ENCODE data around the gene H2BW1. TPM values are rescaled to one million over a fixed set of nuclear protein-coding genes. Genes with fewer than 3 reads are reported as not detected.
"Not testable (repeated sequence)": the region's sequence is repeated elsewhere in the genome, so short reads cannot be mapped to it uniquely, and the experiment has no call there.

H2BW1 gene
- total and polyA plus RNA-seq, 4 experiments from 2014 or later: not detected

DNA sequence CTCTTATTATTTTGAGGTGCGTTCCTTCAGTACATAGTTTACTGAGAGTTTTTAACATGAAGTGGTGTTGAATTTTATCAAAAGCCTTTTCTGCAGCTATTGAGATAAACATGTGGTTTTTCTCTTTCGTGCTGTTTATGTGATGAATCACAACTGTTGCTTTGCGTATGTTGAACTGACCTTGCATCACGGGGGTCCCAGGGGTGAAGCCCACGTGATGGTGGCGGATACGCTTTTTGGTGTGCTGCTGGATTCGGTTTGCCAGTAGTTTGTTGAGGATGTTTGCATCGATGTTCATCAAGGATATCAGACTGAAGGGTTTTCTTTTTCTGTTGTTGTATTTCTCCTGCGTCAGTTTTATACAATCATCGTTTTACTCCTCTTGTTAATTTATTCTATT is 4.6 kb upstream of the H2BW1 start:
- H3K27me3 ChIP-seq (ENCODE audit: insufficient read depth, low read length): no peaks in the 10 kb centered on the region
- no peaks in the 10 kb centered on the region for H3K9me3 Mint-ChIP-seq
- no peak overlapping the region for H3K27ac ChIP-seq (ENCODE audit: low read depth, low read length)
- ChIA-PET POLR2A (ENCODE audit: partially characterized antibody) (no interaction called here), CTCF (ENCODE audit: partially characterized antibody) (no interaction called here)
- H3K36me3 Mint-ChIP-seq: no peaks in the 10 kb centered on the region
- H3K27ac Mint-ChIP-seq: no peak overlapping the region
- no peaks in the 10 kb centered on the region for H3K36me3 ChIP-seq (ENCODE audit: insufficient read depth, low read length)
- no peak for DNase-seq
- peaks cover 0 to 3% of the 10 kb centered on the region in 2 donors for H3K27me3 Mint-ChIP-seq
- H3K4me3 Mint-ChIP-seq: no peak overlapping the region
- H3K4me3 ChIP-seq (ENCODE audit: low read length in 2 of 2): no peak overlapping the region
- intact Hi-C loops (cut with micrococcal nuclease): no loop called here
- H3K4me1 ChIP-seq (ENCODE audit: insufficient read depth, low read length): no peaks in the 10 kb centered on the region
- H3K9me3 ChIP-seq (ENCODE audit: control insufficient read depth in 1 of 2, low read length in 2 of 2): no peaks in the 10 kb centered on the region
- H3K4me1 Mint-ChIP-seq: no peaks in the 10 kb centered on the region

DNA sequence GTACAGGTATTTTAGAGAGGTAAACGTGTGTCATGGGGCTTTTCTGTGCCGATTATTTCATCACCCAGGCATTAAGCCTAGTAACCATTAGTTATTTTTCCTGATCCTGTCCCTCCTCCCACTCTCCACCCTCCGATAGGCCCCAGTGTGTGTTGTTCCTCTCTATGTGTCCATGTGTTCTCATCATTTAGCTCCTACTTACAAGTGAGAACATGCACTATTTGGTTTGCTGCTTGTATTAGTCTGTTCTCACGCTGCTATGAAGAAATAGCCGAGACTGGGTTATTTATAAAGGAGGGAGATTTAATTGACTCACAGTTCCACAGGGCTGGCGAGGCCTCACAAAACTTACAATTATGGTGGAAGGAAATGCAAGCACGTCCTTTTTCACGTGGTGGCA is 2.1 kb upstream of the H2BW1 start:
- H3K27ac Mint-ChIP-seq; CTCF ChIA-PET (ENCODE audit: partially characterized antibody); POLR2A ChIA-PET (ENCODE audit: partially characterized antibody); DNase-seq; H3K27me3 Mint-ChIP-seq; H3K9me3 ChIP-seq (ENCODE audit: control insufficient read depth in 1 of 2, low read length in 2 of 2); H3K4me1 Mint-ChIP-seq; H3K36me3 ChIP-seq (ENCODE audit: insufficient read depth, low read length); H3K27me3 ChIP-seq (ENCODE audit: insufficient read depth, low read length); H3K27ac ChIP-seq (ENCODE audit: low read depth, low read length); H3K4me1 ChIP-seq (ENCODE audit: insufficient read depth, low read length); intact Hi-C loops (cut with micrococcal nuclease); H3K36me3 Mint-ChIP-seq; H3K4me3 ChIP-seq (ENCODE audit: low read length in 2 of 2); H3K4me3 Mint-ChIP-seq; H3K9me3 Mint-ChIP-seq: not testable (repeated sequence)

DNA sequence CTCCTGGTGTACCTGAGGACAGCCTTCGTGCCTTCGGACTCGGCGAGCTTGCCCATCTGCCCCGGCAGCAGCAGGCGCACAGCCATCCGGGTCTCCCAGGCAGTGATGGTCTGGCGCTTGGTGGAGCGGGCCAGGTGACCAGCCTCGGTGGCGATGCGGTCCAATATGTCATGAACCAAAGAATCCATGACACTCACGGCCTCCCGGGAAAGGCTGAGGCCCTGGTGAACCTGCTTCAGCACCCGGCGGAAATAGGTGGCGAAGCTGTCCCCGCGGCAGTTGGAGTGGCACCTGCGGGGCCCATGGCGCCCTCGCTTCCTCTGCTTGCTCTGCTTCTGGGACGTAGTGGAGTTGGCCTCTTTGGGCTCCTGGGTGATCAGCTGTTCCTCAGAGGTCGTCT is 350 bp downstream of the H2BW1 start:
- CTCF ChIA-PET (ENCODE audit: partially characterized antibody): no interaction called here
- H3K27ac Mint-ChIP-seq: no peak overlapping the region
- DNase-seq: no peak

DNA sequence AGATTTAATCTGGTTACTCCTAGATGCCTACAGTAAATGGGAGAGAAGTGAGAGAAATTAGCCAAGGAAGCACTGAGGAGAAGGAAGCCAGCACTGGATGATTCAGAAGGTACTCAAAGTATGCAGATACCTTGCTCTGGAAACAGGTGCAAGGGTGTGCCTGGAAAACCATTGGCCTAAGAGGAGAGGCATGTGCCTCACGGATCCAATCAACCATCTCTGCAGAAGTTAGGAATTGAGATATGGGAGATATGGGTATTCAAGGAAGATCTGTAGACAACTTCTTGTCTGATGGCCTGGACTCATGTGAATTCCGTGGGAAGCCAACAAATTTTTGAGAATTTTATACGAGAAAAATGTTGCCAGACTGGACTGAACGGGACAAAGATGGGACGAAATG is 4.7 kb downstream of the H2BW1 start:
- H3K27me3 Mint-ChIP-seq: peaks cover 0 to 9% of the 10 kb centered on the region in 2 donors
- Histone ChIP-seq H3K27ac (ENCODE audit: low read depth, low read length) (no peak overlapping the region), H3K4me1 (ENCODE audit: insufficient read depth, low read length) (no peaks in the 10 kb centered on the region), H3K4me3 (ENCODE audit: low read length in 2 of 2) (no peak overlapping the region), H3K27me3 (ENCODE audit: insufficient read depth, low read length) (no peaks in the 10 kb centered on the region), H3K36me3 (ENCODE audit: insufficient read depth, low read length) (no peaks in the 10 kb centered on the region), H3K9me3 (ENCODE audit: control insufficient read depth in 1 of 2, low read length in 2 of 2) (no peaks in the 10 kb centered on the region)
- H3K27ac Mint-ChIP-seq: no peak overlapping the region
- H3K4me1 Mint-ChIP-seq: no peaks in the 10 kb centered on the region
- ChIA-PET POLR2A (ENCODE audit: partially characterized antibody) (no interaction called here), CTCF (ENCODE audit: partially characterized antibody) (no interaction called here)
- intact Hi-C loops (cut with micrococcal nuclease): no loop called here
- no peaks in the 10 kb centered on the region for H3K36me3 Mint-ChIP-seq
- H3K9me3 Mint-ChIP-seq: no peaks in the 10 kb centered on the region
- H3K4me3 Mint-ChIP-seq: no peak overlapping the region
- no peak for DNase-seq

More for the DNA sequence above, 350 bp downstream of the H2BW1 start:
- Histone ChIP-seq H3K27me3 (ENCODE audit: insufficient read depth, low read length) (no peaks in the 10 kb centered on the region), H3K4me3 (ENCODE audit: low read length in 2 of 2) (no peak overlapping the region), H3K4me1 (ENCODE audit: insufficient read depth, low read length) (no peaks in the 10 kb centered on the region), H3K9me3 (ENCODE audit: control insufficient read depth in 1 of 2, low read length in 2 of 2) (no peaks in the 10 kb centered on the region), H3K27ac (ENCODE audit: low read depth, low read length) (no peak overlapping the region), H3K36me3 (ENCODE audit: insufficient read depth, low read length) (no peaks in the 10 kb centered on the region)
- POLR2A ChIA-PET (ENCODE audit: partially characterized antibody): no interaction called here
- no peaks in the 10 kb centered on the region for H3K4me1 Mint-ChIP-seq
- no peak overlapping the region for H3K4me3 Mint-ChIP-seq
- no peaks in the 10 kb centered on the region for H3K36me3 Mint-ChIP-seq
- intact Hi-C loops (cut with micrococcal nuclease): no loop called here
- no peaks in the 10 kb centered on the region for H3K9me3 Mint-ChIP-seq
- H3K27me3 Mint-ChIP-seq: peaks cover 0 to 5% of the 10 kb centered on the region in 2 donors

DNA sequence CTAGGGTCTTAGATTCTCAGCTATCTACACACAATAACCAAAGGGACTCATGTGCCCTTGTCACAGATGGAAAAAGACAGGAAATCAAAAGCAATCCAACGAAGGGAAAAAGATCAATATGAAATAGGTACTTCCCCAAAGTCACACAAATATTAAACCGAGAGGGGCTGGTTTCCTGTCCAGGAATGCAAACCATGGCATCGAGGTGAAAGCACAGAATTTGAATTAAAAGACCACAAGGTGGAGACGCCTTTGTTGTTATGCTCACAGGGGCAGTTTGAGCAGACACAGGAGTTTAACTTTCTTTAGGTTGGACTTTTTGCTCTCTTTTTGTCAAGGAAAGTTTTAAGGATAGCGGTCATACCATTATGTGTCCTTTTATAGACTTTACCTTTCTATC is 14.3 kb downstream of the H2BW1 start:
- Histone ChIP-seq H3K4me1 (ENCODE audit: insufficient read depth, low read length) (no peaks in the 10 kb centered on the region), H3K36me3 (ENCODE audit: insufficient read depth, low read length) (no peaks in the 10 kb centered on the region), H3K9me3 (ENCODE audit: control insufficient read depth in 1 of 2, low read length in 2 of 2) (no peaks in the 10 kb centered on the region), H3K27me3 (ENCODE audit: insufficient read depth, low read length) (no peaks in the 10 kb centered on the region), H3K27ac (ENCODE audit: low read depth, low read length) (no peak overlapping the region), H3K4me3 (ENCODE audit: low read length in 2 of 2) (no peak overlapping the region)
- Mint-ChIP-seq H3K27me3 (peaks cover 0 to 5% of the 10 kb centered on the region in 2 donors), H3K9me3 (peaks cover 0 to 2% (median 0%) of the 10 kb centered on the region in 8 donors), H3K36me3 (no peaks in the 10 kb centered on the region), H3K4me1 (no peaks in the 10 kb centered on the region), H3K4me3 (no peak overlapping the region), H3K27ac (no peak overlapping the region)
- no peak for DNase-seq
- ChIA-PET CTCF (ENCODE audit: partially characterized antibody) (no interaction called here), POLR2A (ENCODE audit: partially characterized antibody) (no interaction called here)
- intact Hi-C loops (cut with micrococcal nuclease): no loop called here

DNA sequence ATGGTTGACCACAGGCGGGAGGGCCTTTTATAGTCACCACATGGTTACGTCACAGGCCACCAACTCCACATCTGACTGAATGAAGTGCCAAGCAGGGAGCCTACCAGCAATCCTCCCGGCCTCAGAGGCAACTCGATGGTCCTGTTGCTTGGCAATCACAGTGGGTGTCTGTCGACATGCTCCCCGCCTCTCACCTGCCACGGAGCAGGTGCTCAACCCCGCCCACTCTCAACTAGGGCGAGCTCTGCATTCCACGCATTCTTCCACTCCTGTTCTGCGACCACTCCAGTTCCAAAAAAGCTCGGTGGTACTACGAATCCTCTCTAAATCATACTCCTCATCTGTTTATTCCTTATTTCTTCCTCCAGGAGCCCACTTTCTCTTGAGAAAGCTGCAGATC is 30.0 kb downstream of the H2BW1 start:
- H3K36me3 ChIP-seq (ENCODE audit: insufficient read depth, low read length); POLR2A ChIA-PET (ENCODE audit: partially characterized antibody); H3K36me3 Mint-ChIP-seq; intact Hi-C loops (cut with micrococcal nuclease); H3K4me1 ChIP-seq (ENCODE audit: insufficient read depth, low read length); H3K4me3 Mint-ChIP-seq; H3K4me3 ChIP-seq (ENCODE audit: low read length in 2 of 2); H3K27me3 Mint-ChIP-seq; H3K9me3 ChIP-seq (ENCODE audit: control insufficient read depth in 1 of 2, low read length in 2 of 2); H3K4me1 Mint-ChIP-seq; H3K27ac Mint-ChIP-seq; H3K9me3 Mint-ChIP-seq; DNase-seq; H3K27me3 ChIP-seq (ENCODE audit: insufficient read depth, low read length); CTCF ChIA-PET (ENCODE audit: partially characterized antibody); H3K27ac ChIP-seq (ENCODE audit: low read depth, low read length): not testable (repeated sequence)

DNA sequence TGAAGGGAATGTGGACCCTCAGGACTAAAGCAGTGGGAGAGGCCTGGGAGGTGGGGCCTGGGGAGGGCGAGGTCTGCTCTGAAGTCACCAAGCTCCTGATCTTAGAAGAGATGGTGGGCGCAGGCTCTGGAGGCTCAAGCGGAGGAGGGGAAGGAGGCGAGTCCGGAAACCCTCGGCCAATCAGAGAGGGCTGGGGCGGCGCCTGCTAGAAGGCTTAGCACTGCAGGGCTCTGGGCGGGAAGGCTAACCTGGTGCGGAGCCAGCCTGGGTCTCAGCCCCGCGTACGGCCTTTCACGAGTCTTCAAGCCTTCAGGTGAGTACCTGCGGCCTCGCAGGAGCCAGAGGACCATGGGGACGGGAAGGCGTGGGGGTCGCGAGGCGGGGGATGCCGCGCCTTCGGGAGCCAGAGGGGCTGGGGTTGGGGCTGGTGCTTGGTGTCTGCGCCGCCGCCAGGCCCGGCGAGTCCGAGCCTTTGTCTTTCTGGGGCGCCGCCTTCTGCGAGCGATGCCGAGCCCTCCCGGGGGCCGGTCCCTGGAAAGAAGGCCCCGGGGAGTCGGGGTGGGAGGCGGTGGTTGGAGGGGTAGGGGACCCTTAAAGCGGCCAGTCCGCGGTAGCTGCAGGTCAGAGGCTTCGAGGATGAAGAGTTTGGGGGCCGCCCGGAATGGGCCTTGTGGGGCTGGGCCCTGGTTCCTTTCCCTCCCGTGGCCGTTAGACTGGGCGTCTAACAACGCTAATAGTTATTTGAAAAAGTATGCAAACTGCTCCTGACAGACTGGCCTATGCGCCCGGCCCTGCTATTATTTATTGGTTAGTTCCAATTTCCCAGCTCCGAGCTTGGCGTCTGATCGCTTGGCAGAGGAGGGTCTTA is 50.9 kb downstream of the H2BW1 start, which contains the start of gene TMSB15B:
TSS of gene TMSB15B (plus strand) at position 217 of the 868 bp plus-strand sequence.
- H3K4me1 Mint-ChIP-seq; H3K36me3 Mint-ChIP-seq; CTCF ChIA-PET (ENCODE audit: partially characterized antibody); intact Hi-C loops (cut with micrococcal nuclease); H3K9me3 ChIP-seq (ENCODE audit: control insufficient read depth in 1 of 2, low read length in 2 of 2); H3K36me3 ChIP-seq (ENCODE audit: insufficient read depth, low read length); H3K4me3 Mint-ChIP-seq; H3K27me3 Mint-ChIP-seq; H3K4me1 ChIP-seq (ENCODE audit: insufficient read depth, low read length); H3K27ac Mint-ChIP-seq; DNase-seq; POLR2A ChIA-PET (ENCODE audit: partially characterized antibody); H3K27me3 ChIP-seq (ENCODE audit: insufficient read depth, low read length); H3K27ac ChIP-seq (ENCODE audit: low read depth, low read length); H3K9me3 Mint-ChIP-seq; H3K4me3 ChIP-seq (ENCODE audit: low read length in 2 of 2): not testable (repeated sequence)

Data from CD4-positive, alpha-beta memory T cell (primary cell).